HEK293T (cell line): Measurements from ENCODE around the gene SERPIND1.

Experiments
- BHLHE40 ChIP-seq: fragments of 450-650 bp; IDR thresholded peaks from 2 replicates; pipeline ENCODE4 v1.6.1; 2016; ENCODE audit warnings: mild to moderate bottlenecking, moderate library complexity, borderline replicate concordance
- ELF4 ChIP-seq: fragments of 450-650 bp; IDR thresholded peaks from 2 replicates; pipeline ENCODE4 v1.6.1; 2017; ENCODE audit warnings: antibody characterized with exemption
- FOXK2 ChIP-seq: fragments of 450-650 bp; IDR thresholded peaks from 2 replicates; pipeline ENCODE4 v1.6.1; 2016; ENCODE audit warnings: mild to moderate bottlenecking
- FOXM1 ChIP-seq: fragments of 450-650 bp; IDR thresholded peaks from 2 replicates; pipeline ENCODE4 v1.6.1; 2017; ENCODE audit warnings: mild to moderate bottlenecking, borderline replicate concordance
- SP1 ChIP-seq: fragments of 450-650 bp; IDR thresholded peaks from 2 replicates; pipeline ENCODE4 v1.6.1; 2017
- TARDBP ChIP-seq: fragments of 450-650 bp; IDR thresholded peaks from 2 replicates; pipeline ENCODE4 v1.6.1; 2016

GRCh38 chr22:20742764-20743163 lies 31.1 kb upstream of the SERPIND1 start:
- TF ChIP-seq BHLHE40 = no peak
- no peak for TF ChIP-seq ELF4
- no peak for TF ChIP-seq FOXM1
- TF ChIP-seq TARDBP = no peak
- TF ChIP-seq FOXK2 = no peak
- TF ChIP-seq SP1 = no peak
